HG03521 (cell line): Measurements from ENCODE around the gene TECPR2.

Source experiments
- ATAC-seq: cut with Tn5 transposase; IDR thresholded peaks from one replicate; pipeline ENCODE4 v1.9.1; 2021; ENCODE audit warnings: mild to moderate bottlenecking, moderate library complexity; ENCODE audit not compliant: unreplicated experiment

Gene TECPR2

DNA sequence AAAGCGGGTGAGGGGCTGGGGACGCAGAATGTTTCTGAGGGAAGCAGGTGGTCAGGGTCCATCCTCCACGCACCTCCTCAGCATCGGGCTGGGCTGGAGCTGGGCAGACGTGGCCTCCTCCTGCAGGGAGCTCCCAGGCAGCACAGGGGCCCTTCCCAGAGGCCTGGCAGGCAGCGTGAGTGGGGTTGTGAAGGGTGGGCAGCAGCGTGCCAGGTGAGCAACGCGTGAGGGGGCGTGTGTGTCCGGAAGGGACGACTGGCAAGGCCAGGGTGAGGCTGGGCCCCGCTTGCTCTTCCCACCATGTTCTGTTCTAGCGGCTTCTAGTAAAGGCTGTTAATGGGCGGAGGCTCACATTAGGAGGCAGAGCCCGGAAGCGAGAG lies 129.8 kb downstream of the TECPR2 start:
- no peak for ATAC-seq

DNA sequence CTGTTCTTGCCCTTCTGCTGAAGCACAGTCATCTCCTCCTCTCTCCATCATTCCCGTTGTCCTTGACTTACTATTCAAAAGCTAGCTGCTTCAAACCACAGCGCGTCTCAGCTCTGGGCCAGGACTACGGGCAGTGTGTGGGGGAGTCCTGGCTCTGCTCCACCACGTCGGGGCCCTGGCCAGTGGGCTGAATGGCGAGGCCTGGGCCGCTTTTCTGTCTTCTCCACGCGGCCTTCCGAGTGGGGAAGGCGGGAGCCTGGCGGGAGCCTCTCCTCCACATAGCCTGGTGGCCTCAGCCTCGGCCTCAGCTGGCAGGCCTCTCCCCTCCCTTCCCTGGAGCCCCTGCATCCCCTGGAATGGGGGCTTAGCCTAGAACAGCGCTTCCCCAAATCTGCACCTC lies 130.4 kb downstream of the TECPR2 start:
- ATAC-seq, result no peak

- ATAC-seq, result no peak
These were observed 130.8 kb downstream of the TECPR2 start for GRCh38 chr14:102493585-102493984.

DNA sequence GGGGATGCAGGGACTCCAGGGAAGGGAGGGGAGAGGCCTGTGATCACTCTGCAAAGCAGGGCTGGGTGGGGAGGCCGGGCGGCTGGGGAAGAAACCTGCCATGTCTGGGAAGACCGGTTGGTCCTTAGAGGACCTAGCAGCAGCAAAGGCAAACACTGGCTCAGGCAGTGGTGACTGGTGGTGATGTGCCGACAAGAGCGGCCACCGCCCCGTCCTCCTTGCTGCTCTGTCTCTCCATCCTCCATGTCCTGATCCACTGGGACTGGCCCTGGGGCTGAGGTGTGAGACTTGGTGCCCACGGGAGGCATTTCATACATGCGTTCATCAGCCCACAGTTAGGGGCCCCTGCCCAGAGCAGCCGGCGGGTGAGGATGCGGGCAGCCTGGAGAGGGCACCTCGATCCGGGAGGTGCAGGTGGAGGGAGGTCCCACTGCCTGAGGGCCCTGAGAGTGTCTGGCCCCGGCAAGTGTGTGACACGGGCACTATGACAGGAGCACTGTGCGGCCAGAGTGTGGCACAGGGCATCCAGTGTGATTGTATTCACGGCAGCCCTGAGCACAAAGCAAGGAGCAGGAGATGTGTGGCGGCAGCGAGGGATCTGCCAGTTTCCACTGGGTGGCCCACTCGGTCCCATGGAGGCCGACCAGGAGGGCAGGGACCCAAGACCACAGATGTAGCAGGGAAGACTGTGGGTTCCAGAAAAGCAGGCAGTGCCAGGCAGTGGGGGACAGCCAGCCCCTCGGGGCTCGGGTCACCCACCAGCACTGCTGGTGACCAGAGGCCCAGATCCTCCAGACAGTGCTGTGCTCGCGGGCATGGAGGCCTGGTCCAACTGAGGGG lies 133.0 kb downstream of the TECPR2 start:
- ATAC-seq, result no peak

DNA sequence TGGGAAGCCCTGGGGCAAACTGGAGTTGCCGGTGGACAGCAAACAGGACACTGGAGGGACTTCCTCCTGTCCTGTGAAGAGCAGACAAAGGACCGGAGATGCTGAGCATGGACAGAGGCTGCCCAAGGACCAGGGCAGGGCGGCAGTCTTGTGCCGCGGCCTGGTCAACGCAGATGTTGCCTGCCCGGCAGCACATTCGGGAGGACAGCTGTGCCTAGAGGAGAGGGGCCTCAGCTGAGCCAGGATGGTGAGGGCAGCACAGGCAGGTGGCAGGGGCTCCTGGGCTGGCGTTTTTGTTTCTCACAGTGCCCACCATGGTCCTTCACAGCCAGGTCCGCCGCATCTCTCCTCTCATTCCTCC lies 133.6 kb downstream of the TECPR2 start:
- ATAC-seq, result no peak

DNA sequence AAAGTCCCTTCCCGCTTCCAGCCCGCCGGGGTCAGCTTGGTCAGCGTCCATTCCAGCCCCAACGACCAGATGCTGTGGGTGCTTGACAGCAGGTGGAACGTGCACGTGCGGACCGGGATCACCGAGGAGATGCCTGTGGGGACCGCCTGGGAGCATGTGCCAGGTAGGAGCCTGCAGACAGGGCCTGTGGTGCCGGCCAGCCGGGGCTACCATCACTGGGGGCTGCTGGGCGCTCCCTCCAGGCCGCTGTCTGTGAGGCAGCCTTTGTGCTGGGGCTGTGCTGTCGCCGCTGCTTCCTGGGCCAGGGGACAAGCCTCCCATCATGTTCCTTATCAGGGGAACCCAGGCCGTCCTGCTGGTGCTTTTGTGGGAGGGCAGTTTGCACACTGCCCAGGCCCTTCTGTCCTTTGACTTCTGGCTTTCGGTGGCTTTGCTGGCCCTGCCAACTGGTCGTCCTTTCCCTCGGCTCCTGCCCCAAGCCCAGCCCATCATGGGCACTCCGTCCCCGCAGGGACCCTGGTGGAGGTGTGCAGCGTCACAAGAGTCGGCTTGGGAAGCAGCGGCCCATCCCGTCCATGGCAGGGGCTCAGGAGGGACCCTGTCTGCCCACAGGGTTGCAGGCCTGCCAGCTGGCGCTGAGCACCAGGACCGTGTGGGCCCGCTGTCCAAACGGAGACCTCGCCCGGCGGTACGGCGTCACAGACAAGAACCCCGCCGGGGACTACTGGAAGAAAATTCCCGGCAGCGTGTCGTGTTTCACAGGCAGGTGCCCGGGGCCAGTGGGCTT lies 134.4 kb downstream of the TECPR2 start:
- ATAC-seq, result no peak

GRCh38 chr14:102497998-102498677 lies 135.4 kb downstream of the TECPR2 start:
- no peak for ATAC-seq

DNA sequence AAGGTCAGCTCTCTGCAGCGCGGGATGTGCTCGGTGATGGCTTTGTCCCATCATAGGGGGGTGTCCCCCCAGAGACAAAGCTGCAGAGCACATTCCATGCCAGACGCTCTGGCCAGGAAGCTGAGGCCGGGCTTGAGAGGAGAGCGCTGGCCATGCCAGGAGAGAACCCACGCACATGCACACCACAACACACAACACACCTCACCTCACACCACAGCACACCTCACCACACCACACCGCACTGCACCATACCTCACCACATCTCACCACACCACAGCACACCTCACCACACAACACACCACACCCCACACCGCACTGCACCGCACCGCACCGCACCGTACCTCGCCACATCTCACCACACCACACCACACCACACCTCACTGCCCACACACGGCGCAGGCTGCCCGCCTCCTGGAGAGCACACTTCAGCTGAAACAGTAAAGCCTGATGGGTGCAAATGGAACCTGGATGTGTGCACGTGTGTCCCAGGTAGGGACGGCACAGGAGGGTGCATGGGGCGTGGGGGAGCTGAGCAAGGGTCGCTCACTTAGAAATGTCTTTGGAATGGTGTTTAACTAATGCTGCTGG lies 136.0 kb downstream of the TECPR2 start:
- no peak for ATAC-seq

DNA sequence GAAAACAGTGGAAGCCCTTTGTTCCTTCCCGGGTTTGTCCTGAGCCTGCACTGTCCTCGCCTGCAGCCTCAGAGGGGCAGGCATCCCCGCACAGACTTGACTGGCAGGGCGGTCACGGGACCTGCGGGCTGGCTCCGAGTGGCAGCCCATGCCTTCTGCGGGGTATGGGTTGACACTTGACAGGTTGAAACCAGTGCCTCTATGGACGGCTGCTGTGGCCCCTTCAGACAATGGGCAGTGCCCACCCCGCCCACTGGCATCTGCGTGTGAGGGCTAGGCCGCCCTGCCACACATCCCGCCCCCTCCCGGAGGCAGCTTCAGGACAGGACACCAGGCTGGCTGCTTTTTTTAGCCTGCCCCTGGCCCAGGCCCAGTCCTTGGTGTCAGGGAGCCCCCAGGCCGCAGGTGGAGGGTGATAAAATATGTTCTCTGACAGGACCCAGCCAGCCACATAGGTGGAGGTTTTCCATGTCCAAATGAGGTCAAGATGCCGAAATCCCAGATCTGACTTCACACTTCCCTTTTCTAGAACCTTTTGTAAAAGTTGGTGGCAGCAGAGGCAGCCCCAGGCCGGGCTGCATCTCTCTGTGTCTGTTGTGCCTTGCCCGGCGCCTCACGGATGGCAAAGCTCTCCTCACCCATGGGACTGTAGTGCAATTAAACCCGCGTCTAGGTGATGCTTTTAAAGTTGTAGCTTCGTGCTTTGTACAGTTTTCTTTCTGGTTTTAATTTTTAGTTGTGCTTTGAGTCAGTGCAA lies 136.8 kb downstream of the TECPR2 start:
- no peak for ATAC-seq

- ATAC-seq, result no peak
These were observed 137.5 kb downstream of the TECPR2 start for GRCh38 chr14:102500158-102500662.

- no peak for ATAC-seq
These were observed 138.0 kb downstream of the TECPR2 start for GRCh38 chr14:102500713-102501112.

- no peak for ATAC-seq
These were observed 139.1 kb downstream of the TECPR2 start for GRCh38 chr14:102501751-102502315.

DNA sequence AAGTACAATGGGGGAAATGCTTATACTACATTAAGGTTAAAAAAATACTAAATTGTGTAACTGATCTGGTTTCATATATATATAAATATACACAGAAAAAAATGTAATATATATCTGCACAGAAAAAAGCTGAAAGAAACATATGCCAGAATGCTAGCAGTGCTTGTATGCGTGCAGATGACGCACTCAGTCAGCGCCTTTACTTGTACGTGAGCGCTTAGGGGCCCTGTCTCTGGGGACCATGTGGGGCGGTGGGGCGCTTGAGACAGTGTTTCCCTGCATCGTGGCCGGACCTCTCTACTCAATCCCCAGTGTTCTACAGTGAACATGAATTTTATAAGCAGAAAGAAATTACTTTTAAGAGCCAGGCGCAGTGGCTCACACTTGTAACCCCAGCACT lies 139.8 kb downstream of the TECPR2 start:
- no peak for ATAC-seq

GRCh38 chr14:102503641-102504327 lies 141.0 kb downstream of the TECPR2 start:
- no peak for ATAC-seq

GRCh38 chr14:102504328-102504999 lies 141.7 kb downstream of the TECPR2 start:
- no peak for ATAC-seq

DNA sequence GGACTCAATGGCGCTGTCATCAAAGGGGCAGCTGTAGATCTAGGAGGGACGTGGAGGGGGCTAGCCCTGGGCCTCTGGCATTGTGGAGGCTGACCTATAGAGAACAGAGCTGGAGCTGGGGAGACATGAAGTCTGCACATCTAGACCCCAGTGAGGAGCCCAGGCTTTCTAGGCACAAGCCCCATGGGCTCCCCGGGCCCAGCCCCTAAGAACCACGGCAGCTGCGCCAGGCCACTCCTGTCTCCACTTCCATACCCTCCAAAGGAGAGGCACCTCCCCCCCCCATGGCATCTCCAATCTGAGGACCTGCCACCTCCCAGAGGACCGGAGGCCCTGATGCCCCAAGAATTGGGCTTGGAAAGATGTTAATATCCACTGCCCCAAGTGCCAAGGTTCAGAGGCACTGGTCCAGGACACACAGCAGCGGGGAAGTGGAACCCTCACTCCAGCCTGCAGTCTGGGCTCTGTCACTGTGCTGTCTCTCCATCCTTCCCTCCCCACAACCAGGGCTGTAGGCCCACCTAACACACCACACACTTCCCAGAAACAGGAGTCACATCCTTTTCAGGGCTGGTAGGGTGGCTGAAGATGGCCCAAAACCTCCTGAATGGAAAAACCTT lies 142.4 kb downstream of the TECPR2 start:
- ATAC-seq, result no peak

DNA sequence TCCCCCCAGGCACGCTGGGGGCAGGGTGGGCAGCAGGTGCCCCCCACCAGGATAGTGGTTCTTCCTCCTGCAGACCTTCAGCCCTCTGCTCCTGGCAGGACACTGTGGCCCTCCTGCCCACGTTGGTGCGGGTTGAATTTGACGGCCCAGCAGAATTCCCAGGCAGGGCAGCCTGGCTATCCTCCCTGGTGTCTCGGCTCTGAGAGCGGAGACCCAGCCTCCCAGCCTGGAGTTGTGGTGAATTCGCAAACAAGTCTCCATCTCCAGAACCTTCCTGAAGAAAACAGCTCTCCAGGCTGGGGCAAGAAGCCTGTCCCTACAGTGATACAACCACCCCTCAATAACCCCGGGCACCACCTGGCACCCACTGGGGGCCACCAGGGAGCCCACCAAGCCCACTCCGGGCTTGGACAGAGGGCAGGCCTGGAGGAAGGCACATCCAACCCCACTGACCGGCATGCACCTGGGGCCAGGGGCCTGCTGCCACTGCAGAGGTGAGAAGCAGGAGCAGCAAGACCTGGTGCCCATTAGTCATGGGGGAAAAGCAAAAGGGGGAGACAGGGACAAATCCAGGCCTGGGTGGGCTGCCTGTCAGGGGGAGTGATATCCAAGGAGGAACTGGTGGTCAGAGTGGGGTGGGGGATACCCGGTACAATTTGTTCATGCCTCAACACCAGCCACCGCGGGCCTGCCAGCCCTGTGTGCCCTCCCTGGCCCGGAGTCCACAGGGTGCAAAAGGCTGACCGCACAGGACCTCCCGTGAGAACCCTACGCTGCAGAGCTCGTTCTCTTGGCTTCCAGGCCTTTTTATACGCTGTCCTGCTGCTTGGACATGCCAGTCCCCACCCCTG lies 143.3 kb downstream of the TECPR2 start:
- no peak for ATAC-seq

GRCh38 chr14:102506626-102506925 lies 143.8 kb downstream of the TECPR2 start:
- no peak for ATAC-seq
